GM12878 (cell line): Measurements from ENCODE around the gene PDE6G. TPM values are rescaled to one million over a fixed set of nuclear protein-coding genes. Genes with fewer than 3 reads are reported as not detected.
A peak's percentile ranks its signal among the peaks of the same experiment; 100 is the strongest.

Source experiments
- BACH1 ChIP-seq: fragments of 450-650 bp; IDR thresholded peaks from 2 replicates; pipeline ENCODE4 v1.6.1; 2017; ENCODE audit warnings: mild to moderate bottlenecking, borderline replicate concordance
- CEBPB ChIP-seq, 2 experiments: fragments of 150-350 bp in 1 of 2; IDR thresholded peaks; 2 replicates each; pipeline ENCODE4 v1.6.1; 2012 to 2014; ENCODE audit warnings: low read depth in 2 of 2, low read length in 2 of 2, borderline replicate concordance in 1 of 2, inconsistent platforms in 1 of 2
- CEBPZ ChIP-seq: fragments of 150-350 bp; IDR thresholded peaks from 2 replicates; pipeline ENCODE4 v1.6.1; 2016; ENCODE audit warnings: low read depth, low read length
- CHD1 ChIP-seq: IDR thresholded peaks from 2 replicates; pipeline ENCODE4 v1.6.1; 2012; ENCODE audit warnings: low read depth, low read length, improper control_type of control experiment
- CREM ChIP-seq: IDR thresholded peaks from 2 replicates; pipeline ENCODE4 v1.6.1; 2014; ENCODE audit warnings: antibody characterized with exemption, low read depth
- EED ChIP-seq: sonication (generic); IDR thresholded peaks from 2 replicates; pipeline ENCODE4 v1.6.1; 2016; ENCODE audit warnings: antibody characterized with exemption, low read depth
- GABPA ChIP-seq: IDR thresholded peaks from 2 replicates; pipeline ENCODE4 v1.6.1; 2014; ENCODE audit warnings: antibody characterized with exemption, low read depth, mild to moderate bottlenecking, inconsistent platforms
- NBN ChIP-seq: fragments of 450-650 bp; IDR thresholded peaks from 2 replicates; pipeline ENCODE4 v1.6.1; 2016
- NFYA ChIP-seq: IDR thresholded peaks from 2 replicates; pipeline ENCODE4 v1.6.1; 2011; ENCODE audit warnings: low read depth, mild to moderate bottlenecking, low read length, improper control_type of control experiment, borderline replicate concordance
- RCOR1 ChIP-seq: conservative IDR thresholded peaks from 2 replicates; pipeline ENCODE4 v1.6.1; 2012; ENCODE audit warnings: low read depth, low read length, improper control_type of control experiment
- SMAD5 ChIP-seq: IDR thresholded peaks from 2 replicates; pipeline ENCODE4 v1.6.1; 2016; ENCODE audit warnings: antibody characterized with exemption, low read depth
- SMARCA5 ChIP-seq: fragments of 450-650 bp; IDR thresholded peaks from 2 replicates; pipeline ENCODE4 v1.6.1; 2017; ENCODE audit warnings: mild to moderate bottlenecking
- SP1 ChIP-seq: IDR thresholded peaks from one replicate; pipeline ENCODE4 v1.6.1; 2011; ENCODE audit warnings: low read depth, low read length
- SPI1 ChIP-seq: IDR thresholded peaks from 2 replicates; pipeline ENCODE4 v1.6.1; 2011; ENCODE audit warnings: low read depth, mild to moderate bottlenecking, low read length, moderate library complexity, borderline replicate concordance; ENCODE audit not compliant: insufficient read depth
- TARDBP ChIP-seq: IDR thresholded peaks from 2 replicates; pipeline ENCODE4 v1.6.1; 2016; ENCODE audit warnings: borderline replicate concordance
- ZNF687 ChIP-seq: fragments of 450-650 bp; IDR thresholded peaks from 2 replicates; pipeline ENCODE4 v1.6.1; 2017; ENCODE audit warnings: mild to moderate bottlenecking, moderate library complexity
- polyA plus RNA-seq, 11 experiments: library from polyadenylated mRNA; depleted of rRNA in 4 of 11; unstranded in 6 of 11; stranded (reverse) in 5 of 11; fragments of >200 nt; fragmentation: Nextera tagmentation in 4 of 11; fragmentation: Illumina TruSeq in 1 of 11; extraction: Ambion mirVana in 4 of 11; extraction: Trizol in 1 of 11; gene quantifications; 1 replicate in 1 of 11; 2 replicates in 10 of 11; pipeline versions ENCODE4 v1.2.1 to v1.2.3, GENCODE V29; 2011 to 2016; ENCODE audit warnings: inconsistent platforms in 2 of 11, missing spikeins in 2 of 11, low read depth in 1 of 11
- total RNA-seq, 4 experiments: library from RNA; depleted of rRNA in 3 of 4; stranded (reverse); fragments of >200 nt in 3 of 4; fragmentation: Illumina TruSeq in 1 of 4; extraction: Trizol in 1 of 4; gene quantifications; 2 replicates each; pipeline versions ENCODE4 v1.2.1 to v1.2.3, GENCODE V29; 2013 to 2021
- TF ChIP-seq, protein P1 (sequence below): fragments of 450-650 bp; conservative IDR thresholded peaks from 2 replicates; pipeline ENCODE4 v1.6.1; 2017; ENCODE audit warnings: mild to moderate bottlenecking, moderate library complexity

The PDE6G gene
- total and polyA plus RNA-seq, 10 of the 15 experiments (the other 5 are each of a cell fraction or from before 2014, with no cell fraction given), result 0.55 to 12.1 (median 4.3) TPM

GRCh38 chr17:81683584-81684441 is 27.5 kb upstream of the PDE6G start, which contains the start of the genes ARL16 and HGS (continued):
- no peak for TF ChIP-seq RCOR1
- TF ChIP-seq TARDBP, result peak; percentile 85; the same call in 1 of the 2 replicates
- peak; percentile 82 for TF ChIP-seq GABPA
- no peak for TF ChIP-seq SMAD5
- TF ChIP-seq BACH1, result peak; percentile 79
- peak; percentile 68 for TF ChIP-seq SPI1
- 0 out of 2 replicates have a peak, but pooled peaks have one; percentile 53 for TF ChIP-seq EED
- peak; percentile 45; the same call in 1 of the 2 replicates for TF ChIP-seq ZNF687
- TF ChIP-seq NBN, result peak; percentile 70; the same call in 1 of the 2 replicates
- TF ChIP-seq CEBPB (IDR thresholded peaks at IDR 0.05; ENCODE audit: borderline replicate concordance in 1 of 2, low read depth in 2 of 2, low read length in 2 of 2), result no peak
- TF ChIP-seq SMARCA5, result peak; percentile 66
- peak; percentile 67; the same call in 1 of the 2 replicates for TF ChIP-seq CEBPZ
- TF ChIP-seq SP1, result peak; percentile 99
- peak; percentile 77 for TF ChIP-seq CREM
- TF ChIP-seq, protein P1, sequence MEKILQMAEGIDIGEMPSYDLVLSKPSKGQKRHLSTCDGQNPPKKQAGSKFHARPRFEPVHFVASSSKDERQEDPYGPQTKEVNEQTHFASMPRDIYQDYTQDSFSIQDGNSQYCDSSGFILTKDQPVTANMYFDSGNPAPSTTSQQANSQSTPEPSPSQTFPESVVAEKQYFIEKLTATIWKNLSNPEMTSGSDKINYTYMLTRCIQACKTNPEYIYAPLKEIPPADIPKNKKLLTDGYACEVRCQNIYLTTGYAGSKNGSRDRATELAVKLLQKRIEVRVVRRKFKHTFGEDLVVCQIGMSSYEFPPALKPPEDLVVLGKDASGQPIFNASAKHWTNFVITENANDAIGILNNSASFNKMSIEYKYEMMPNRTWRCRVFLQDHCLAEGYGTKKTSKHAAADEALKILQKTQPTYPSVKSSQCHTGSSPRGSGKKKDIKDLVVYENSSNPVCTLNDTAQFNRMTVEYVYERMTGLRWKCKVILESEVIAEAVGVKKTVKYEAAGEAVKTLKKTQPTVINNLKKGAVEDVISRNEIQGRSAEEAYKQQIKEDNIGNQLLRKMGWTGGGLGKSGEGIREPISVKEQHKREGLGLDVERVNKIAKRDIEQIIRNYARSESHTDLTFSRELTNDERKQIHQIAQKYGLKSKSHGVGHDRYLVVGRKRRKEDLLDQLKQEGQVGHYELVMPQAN, result peak; percentile 98
- peak; percentile 73 for TF ChIP-seq NFYA
- TF ChIP-seq CHD1, result peak; percentile 59; the same call in 1 of the 2 replicates
